Suprapubic skin (tissue), 4 donors: ENCODE data around the gene ADA. TPM values are rescaled to one million over a fixed set of nuclear protein-coding genes. Genes with fewer than 3 reads are reported as not detected.

Source experiments
- DNase-seq, 2 donors: peaks; one replicate each; pipeline ENCODE4 v3.0.0-alpha.2; 2019; ENCODE audit warnings: low spot score in 2 of 2
- H3K27ac ChIP-seq: fragments of 200-600 bp; sonication (generic); one replicate; pipeline ENCODE4 v1.5.1; 2019
- H3K27me3 ChIP-seq: fragments of 200-600 bp; sonication (generic); one replicate; pipeline ENCODE4 v1.5.1; 2019
- H3K36me3 ChIP-seq: fragments of 200-600 bp; sonication (generic); one replicate; pipeline ENCODE4 v1.5.1; 2019
- H3K4me1 ChIP-seq: fragments of 200-600 bp; sonication (generic); one replicate; pipeline ENCODE4 v1.5.1; 2019
- H3K4me3 ChIP-seq: fragments of 200-600 bp; sonication (generic); one replicate; pipeline ENCODE4 v1.5.1; 2019; ENCODE audit warnings: mild to moderate bottlenecking
- H3K9me3 ChIP-seq: fragments of 200-600 bp; sonication (generic); one replicate; pipeline ENCODE4 v1.5.1; 2019
- CTCF ChIP-seq, 2 donors: fragments of 200-600 bp in 1 of 2; fragments of 450-650 bp in 1 of 2; sonication (generic) in 1 of 2; IDR thresholded peaks; one replicate each; pipeline ENCODE4 v1.5.1; 2016 to 2019; ENCODE audit warnings: antibody characterized with exemption in 2 of 2, mild to moderate bottlenecking in 1 of 2, moderate library complexity in 1 of 2
- EP300 ChIP-seq: sonication (generic); formaldehyde crosslinking; IDR thresholded peaks from one replicate; pipeline ENCODE4 v1.6.1; 2017; ENCODE audit warnings: antibody characterized with exemption
- POLR2A ChIP-seq, 2 donors: fragments of 450-650 bp; IDR thresholded peaks; one replicate each; pipeline ENCODE4 v1.6.1; 2017; ENCODE audit warnings: antibody characterized with exemption in 2 of 2, mild to moderate bottlenecking in 2 of 2, moderate library complexity in 2 of 2
- POLR2AphosphoS5 ChIP-seq, 3 donors: sonication (generic); formaldehyde crosslinking; IDR thresholded peaks; one replicate each; pipeline ENCODE4 v1.6.1; 2017; ENCODE audit warnings: antibody characterized with exemption in 3 of 3
- WGBS: methylation state at CpG from one replicate; pipeline ENCODE4 v1.1.5; 2018; 5-methylcytosine and 5-hydroxymethylcytosine counted together
- total RNA-seq, 4 donors: library from RNA; depleted of rRNA; stranded (reverse); fragments of >200 nt; gene quantifications; one replicate each; pipeline ENCODE4 v1.1.0, GENCODE V29; 2016

The ADA gene
- total RNA-seq, 4 donors from 2014 or later, result 4.1 to 9.4 (median 7.8) TPM

- no peaks in the 10 kb centered on the region for H3K9me3 ChIP-seq
- no peaks in the 10 kb centered on the region for H3K27me3 ChIP-seq
- TF ChIP-seq POLR2A (IDR thresholded peaks at IDR 0.05) (no peak), EP300 (no peak), CTCF (IDR thresholded peaks at IDR 0.05) (no peak)
- DNase-seq, result no peak
- no peak overlapping the region for H3K27ac ChIP-seq
- H3K36me3 ChIP-seq, result peaks cover 4% of the 10 kb centered on the region
- no peak overlapping the region for H3K4me3 ChIP-seq
- WGBS, result 80% methylated on average over 6 of the region's 6 CpGs
- H3K4me1 ChIP-seq, result peaks cover 30% of the 10 kb centered on the region
Measured at GRCh38 chr20:44585057-44585963, 66.2 kb downstream of the ADA start.

GRCh38 chr20:44584162-44584561, 67.3 kb downstream of the ADA start:
- WGBS, result 87% methylated on average over 4 of the region's 4 CpGs
- Histone ChIP-seq H3K27me3 (no peaks in the 10 kb centered on the region), H3K4me3 (peak overlapping the region; percentile 36), H3K27ac (no peak overlapping the region), H3K9me3 (no peaks in the 10 kb centered on the region), H3K4me1 (peaks cover 32% of the 10 kb centered on the region), H3K36me3 (no peaks in the 10 kb centered on the region)
- no peak for DNase-seq
- TF ChIP-seq EP300, result no peak
- no peak for TF ChIP-seq CTCF (IDR thresholded peaks at IDR 0.05)
- TF ChIP-seq POLR2A (IDR thresholded peaks at IDR 0.05), result no peak
- TF ChIP-seq POLR2AphosphoS5 (IDR thresholded peaks at IDR 0.05), result no peak

GRCh38 chr20:44583157-44583556, 68.3 kb downstream of the ADA start:
- H3K4me1 ChIP-seq, result peaks cover 32% of the 10 kb centered on the region
- no peaks in the 10 kb centered on the region for H3K36me3 ChIP-seq

GRCh38 chr20:44582311-44583025, 69.0 kb downstream of the ADA start, which contains the start of gene PKIG:
PKIG (plus strand) TSS chr20:44582579; CDS start chr20:44614557, 31,978 bp downstream.
- WGBS, result 42% methylated on average over 6 of the region's 6 CpGs
- TF ChIP-seq POLR2A (IDR thresholded peaks at IDR 0.05), result peak in 1 of 2 donors; percentile 24
- no peak for TF ChIP-seq EP300
- Histone ChIP-seq H3K27me3 (no peaks in the 10 kb centered on the region), H3K36me3 (no peaks in the 10 kb centered on the region), H3K27ac (peak within 1 kb of the TSS; percentile 71), H3K4me1 (peaks cover 32% of the 10 kb centered on the region), H3K9me3 (no peaks in the 10 kb centered on the region), H3K4me3 (peak within 1 kb of the TSS; percentile 36)
- no peak for DNase-seq

More at GRCh38 chr20:44583157-44583556, 68.3 kb downstream of the ADA start:
- H3K27me3 ChIP-seq, result no peaks in the 10 kb centered on the region
- no peak for TF ChIP-seq EP300
- no peak for TF ChIP-seq POLR2AphosphoS5 (IDR thresholded peaks at IDR 0.05)
- no peak for TF ChIP-seq POLR2A (IDR thresholded peaks at IDR 0.05)
- no peak for TF ChIP-seq CTCF (IDR thresholded peaks at IDR 0.05)
- no peak for DNase-seq
- peak overlapping the region; percentile 36 for H3K4me3 ChIP-seq
- no peaks in the 10 kb centered on the region for H3K9me3 ChIP-seq
- peak overlapping the region; percentile 71 for H3K27ac ChIP-seq
- WGBS, result 67% methylated on average over 1 of the region's 1 CpG

- H3K27ac ChIP-seq, result peak overlapping the region; percentile 71
- no peak overlapping the region for H3K4me3 ChIP-seq
- no peaks in the 10 kb centered on the region for H3K9me3 ChIP-seq
- no peak for TF ChIP-seq POLR2A (IDR thresholded peaks at IDR 0.05)
- TF ChIP-seq CTCF (IDR thresholded peaks at IDR 0.05), result no peak
- no peak for TF ChIP-seq EP300
- no peak for TF ChIP-seq POLR2AphosphoS5 (IDR thresholded peaks at IDR 0.05)
- no peak for DNase-seq
- no peaks in the 10 kb centered on the region for H3K36me3 ChIP-seq
- H3K4me1 ChIP-seq, result peaks cover 35% of the 10 kb centered on the region
- no peaks in the 10 kb centered on the region for H3K27me3 ChIP-seq
- WGBS, result 81% methylated on average over 1 of the region's 1 CpG
Measured at GRCh38 chr20:44581515-44581914, 70.0 kb downstream of the ADA start.
